ENCODE measurements around the gene MT4.

Gene MT4

DNA sequence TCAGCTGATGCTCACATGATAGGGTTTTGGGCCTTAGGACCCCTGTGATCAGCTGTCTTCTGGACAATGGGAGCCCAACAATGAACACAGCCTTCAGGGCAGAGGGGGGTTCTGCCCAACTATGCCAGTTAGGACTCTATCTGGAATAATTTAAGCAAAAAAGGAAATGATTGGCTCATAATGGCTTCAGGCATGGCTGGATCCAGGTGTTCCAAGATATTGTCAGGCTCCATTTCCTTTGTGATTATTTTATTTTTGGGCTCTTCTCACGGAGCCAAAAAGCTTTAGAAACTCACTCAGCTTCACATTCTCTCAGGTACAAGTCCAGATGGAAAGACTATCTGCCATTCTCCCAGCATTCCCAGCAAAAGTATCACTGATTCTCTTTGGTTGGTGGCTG is 40.6 kb downstream of the MT4 start:
- no peak for DNase-seq (ENCODE audit: low read depth in 2 of 2)

DNA sequence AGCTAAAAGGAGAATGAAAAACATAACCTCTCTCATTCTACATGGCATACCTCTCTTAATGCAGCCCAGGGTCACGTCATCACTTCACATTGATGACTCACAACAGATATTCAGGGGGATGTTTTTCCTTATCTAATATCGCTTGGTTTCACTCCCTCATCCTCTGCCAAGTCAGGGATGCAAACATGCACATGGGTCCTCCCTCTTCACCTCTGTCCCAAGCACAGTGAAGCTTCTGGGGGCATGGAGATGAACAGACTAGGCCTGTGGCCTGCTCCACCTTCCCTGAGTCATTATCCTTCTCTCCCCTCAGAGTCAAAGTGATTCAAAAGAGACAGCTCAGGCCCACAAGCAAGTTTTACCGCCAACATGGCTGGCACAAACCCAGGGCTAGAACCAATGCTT is 41.2 kb downstream of the MT4 start:
- DNase-seq (ENCODE audit: low read depth in 2 of 2), result no peak

DNA sequence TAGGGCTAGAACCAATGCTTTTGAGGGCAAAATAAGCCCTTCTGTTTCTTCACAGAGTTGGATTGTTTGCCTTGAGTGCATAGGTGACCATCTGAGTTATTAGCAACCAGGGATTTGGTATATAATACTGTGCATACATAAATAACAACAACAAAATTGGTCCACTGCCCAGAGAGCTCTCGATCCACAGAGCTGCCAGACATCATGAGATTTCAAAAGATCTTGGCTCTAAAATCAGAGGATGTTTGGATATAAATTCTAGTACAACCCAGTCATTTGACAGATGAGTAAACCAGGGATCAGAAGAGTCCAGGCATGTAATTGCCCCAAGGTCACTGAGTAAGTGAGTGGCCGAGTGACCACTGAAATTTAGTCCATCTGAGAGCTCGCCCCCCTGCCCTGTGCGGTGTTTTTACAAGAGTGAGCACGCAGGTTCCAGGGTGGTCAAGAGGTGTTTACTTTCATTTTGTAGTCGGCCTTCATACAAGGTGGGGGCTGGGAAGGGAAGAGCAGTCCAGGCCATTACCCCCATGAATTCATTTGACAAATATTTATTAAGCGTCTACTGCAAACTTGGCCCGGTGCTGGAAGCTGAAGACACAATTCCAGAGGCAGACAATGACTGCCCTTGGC is 41.7 kb downstream of the MT4 start:
- no peak for DNase-seq (ENCODE audit: low read depth in 2 of 2)

DNA sequence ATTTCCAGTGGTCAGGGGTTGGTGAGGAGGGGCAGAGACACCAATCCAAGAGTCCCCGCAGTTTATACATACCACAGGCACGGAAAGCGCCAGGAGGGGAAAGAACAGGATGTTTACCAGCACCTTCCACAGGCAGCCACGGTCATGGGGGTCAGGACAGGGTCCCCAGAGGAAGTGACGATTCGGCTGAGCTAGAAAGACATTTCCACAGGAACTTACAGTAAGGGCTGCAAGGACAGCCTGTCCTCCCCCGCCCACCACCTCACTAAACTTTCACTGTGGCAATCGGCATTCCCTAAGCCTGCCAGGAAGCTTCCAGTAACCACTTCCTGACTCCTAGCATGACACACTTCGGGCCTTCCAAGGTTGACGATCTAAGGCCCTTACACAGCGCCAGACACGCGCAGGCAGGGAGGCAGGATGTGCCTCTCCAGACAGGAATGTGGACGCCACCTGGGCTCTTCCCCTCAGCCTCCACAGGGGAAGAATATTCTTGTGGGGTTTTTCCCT is 42.3 kb downstream of the MT4 start:
- DNase-seq (ENCODE audit: low read depth in 2 of 2), result no peak

DNA sequence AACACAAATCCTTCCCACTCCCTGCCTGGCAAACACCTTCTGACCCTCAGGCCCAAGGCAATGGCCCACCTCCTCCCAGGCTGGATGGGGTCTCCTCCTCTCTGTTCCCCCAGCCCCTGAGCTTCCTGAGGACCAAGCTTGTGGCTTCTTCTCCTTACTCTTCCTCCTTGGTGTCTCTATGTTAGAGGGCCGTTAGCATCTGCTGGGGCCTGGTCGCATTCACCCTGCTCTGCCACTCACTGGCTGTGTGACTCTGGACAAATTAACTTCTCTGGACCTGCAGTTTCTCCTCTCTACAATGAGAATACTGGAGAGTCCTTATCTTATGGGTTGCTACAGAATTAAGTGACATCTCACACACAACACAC is 42.8 kb downstream of the MT4 start:
- DNase-seq (ENCODE audit: low read depth in 2 of 2), result no peak

DNA sequence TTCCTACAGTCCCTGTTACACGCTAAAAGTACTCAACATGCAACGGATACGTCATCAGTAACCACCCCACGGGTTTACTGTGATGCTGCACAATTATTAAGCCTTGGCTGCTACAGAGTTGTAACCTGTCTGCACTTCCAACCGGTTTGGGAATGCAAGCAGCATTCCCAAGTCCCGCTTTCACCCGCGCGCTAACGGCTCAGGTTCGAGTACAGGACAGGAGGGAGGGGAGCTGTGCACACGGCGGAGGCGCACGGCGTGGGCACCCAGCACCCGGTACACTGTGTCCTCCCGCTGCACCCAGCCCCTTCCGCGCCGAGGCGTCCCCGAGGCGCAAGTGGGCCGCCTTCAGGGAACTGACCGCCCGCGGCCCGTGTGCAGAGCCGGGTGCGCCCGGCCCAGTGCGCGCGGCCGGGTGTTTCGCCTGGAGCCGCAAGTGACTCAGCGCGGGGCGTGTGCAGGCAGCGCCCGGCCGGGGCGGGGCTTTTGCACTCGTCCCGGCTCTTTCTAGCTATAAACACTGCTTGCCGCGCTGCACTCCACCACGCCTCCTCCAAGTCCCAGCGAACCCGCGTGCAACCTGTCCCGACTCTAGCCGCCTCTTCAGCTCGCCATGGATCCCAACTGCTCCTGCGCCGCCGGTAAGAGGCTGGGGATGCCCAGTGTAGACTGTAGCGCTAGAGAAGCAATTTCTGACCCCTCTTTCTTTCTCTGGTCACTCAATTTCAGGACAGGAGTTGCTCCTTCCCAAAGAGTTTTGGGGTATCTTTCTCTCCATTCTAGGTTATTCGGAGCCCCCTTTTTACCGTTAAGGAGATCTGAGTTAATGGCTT is 43.4 kb downstream of the MT4 start, which contains the start of gene MT2A:
TSS of gene MT2A (plus strand) at position 542 of the 833 bp plus-strand sequence. CDS start at position 614, 72 bp downstream.
- DNase-seq (ENCODE audit: low read depth in 2 of 2), result peak; percentile 87

DNA sequence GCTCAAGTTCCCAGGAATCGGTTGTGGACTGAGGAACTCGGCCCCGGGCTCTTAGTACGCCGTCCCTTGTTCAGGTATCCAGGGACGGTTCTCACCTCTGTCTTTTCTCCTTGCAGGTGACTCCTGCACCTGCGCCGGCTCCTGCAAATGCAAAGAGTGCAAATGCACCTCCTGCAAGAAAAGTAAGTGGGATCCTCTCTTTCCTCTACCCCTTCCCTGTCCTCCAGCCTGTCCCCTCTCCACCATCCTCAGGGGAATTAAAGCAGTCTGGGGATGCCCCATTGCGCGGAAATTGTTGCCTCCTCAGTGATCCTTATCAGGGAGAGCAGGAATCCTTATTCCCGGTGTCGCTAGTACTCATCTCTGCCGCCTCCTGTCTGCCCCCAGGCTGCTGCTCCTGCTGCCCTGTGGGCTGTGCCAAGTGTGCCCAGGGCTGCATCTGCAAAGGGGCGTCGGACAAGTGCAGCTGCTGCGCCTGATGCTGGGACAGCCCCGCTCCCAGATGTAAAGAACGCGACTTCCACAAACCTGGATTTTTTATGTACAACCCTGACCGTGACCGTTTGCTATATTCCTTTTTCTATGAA is 44.1 kb downstream of the MT4 start:
- DNase-seq (ENCODE audit: low read depth in 2 of 2), result no peak

DNA sequence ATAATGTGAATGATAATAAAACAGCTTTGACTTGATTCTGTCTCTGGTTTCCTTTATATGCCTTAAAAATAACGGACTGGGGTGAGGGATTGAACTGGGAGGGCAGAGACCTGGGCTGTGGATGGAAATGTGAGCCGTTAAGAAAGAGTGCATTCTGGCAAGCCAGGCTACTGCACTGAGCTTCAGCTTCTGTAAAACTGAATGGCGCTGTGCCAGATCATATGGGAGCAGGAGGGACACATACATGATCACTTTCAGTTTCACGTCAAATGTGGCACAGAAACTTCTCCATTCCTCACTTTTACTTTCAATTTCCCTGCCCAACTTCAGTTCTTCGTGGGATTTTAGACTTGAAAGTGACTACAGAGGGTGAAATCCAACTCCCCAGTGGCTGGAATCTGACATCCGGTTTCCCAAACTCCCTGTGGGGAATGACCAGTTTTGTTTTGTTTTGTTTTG is 44.6 kb downstream of the MT4 start:
- DNase-seq (ENCODE audit: low read depth in 2 of 2), result peak; percentile 66 to 69

DNA sequence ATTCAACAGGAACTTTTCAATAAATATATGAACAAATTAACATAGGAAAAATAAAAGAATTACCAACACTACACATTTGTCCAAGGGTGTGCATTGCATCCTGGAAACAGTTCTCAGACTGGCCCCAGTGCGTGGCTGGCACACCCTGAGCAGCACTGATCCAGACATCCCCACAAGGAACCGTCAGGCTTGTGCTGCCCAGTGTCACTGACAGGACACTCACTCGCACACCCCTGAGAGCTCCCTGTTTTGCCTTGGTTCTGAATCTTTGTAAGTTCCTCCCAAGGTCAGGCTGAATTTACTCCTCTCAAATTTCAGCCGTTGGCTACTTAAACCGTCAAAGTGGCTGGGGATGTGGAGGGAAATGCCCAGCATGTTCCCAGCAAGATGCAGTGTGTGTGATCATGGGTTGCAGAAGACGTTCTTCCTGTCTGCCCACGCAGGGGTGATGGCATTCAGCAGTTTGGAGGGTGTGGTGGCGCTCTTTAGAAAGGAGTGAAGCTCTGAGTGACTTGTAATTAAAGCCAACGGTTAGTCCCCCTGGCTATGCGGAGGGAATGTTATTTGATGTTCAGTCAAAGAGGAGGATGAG is 45.2 kb downstream of the MT4 start:
- DNase-seq (ENCODE audit: low read depth in 2 of 2), result peak; percentile 69 to 75

DNA sequence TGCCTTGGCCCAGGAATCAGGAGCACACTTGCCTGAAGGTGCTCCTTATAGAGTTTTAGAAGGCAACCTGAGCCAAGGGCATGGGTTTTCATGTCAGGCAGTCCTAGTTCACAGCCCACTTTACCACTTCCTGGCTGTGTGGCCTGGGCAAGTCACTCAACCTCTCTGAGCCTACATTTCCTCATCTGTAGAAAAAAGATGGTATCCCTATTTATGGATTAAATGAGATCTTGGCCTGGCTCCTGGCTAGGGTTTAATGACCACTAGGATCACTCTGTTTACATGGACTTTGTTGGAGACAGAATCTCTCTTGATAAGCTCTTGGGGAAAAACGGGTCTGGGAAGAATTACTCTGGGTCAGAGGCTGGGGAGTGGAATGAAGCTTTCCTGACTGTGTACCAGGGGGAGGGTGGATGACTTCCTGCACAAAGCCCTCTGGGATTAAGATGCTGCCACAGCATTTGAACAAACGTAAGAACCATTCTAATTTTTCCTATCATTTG is 45.8 kb downstream of the MT4 start:
- no peak for DNase-seq (ENCODE audit: low read depth in 2 of 2)

DNA sequence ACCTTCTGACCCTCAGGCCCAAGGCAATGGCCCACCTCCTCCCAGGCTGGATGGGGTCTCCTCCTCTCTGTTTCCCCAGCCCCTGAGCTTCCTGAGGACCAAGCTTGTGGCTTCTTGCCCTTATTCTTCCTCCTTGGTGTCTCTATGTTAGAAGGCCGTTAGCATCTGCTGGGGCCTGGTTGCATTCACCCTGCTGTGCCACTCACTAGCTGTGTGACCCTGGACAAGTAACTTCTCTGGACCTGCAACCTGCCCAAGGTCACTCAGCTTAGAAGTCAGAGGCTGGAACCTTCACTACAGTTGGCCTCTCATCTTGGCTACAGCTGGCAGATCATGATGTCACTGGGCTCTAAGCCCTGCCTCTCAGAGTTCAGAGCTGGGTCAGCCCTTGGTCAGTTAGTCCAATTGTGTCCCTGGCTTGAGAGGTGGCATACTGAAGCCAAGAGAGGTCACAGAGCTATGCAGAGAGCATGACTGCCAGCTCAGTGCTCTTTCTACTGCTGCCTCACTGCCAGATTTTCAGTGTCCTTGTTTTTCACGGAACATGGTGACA is 46.5 kb downstream of the MT4 start:
- DNase-seq (ENCODE audit: low read depth in 2 of 2), result no peak

DNA sequence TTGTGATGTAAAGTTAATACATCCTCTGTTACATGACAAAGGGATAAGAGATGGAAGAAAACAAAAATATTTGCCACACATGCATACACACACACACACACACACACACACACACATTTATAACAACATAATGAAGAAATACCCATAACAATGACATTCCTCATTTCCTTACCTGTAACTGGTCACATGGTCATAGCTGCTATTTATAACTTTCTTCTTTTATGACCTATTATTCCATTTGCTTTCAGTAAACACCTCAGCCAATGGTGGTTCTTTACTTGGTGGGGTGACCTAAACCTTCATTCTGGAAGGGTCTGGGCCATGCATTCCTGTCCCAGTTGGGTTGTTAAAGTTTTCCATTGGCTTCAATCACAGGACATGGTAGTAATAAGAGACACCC is 48.8 kb downstream of the MT4 start:
- DNase-seq (ENCODE audit: low read depth in 2 of 2), result no peak

DNA sequence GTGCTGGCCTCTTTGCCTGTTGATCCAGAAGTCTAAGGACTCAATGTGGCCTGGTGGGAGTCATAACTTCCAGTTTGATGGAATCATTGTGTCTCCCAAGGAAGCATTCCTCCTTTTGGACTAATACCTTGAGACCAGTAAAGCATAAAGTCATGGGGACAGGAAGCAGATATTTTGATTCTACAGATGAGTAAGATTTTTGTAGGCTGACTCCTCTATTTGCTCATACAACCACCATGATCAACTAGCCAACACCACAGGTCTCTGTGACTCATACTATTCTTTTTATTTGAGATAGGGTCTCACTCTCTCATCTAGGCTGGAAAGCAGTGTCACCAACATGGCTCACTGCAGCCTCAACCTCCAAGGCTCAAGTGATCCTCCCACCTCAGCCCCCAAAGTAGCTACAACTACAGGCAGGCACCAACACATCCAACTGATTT is 49.7 kb downstream of the MT4 start:
- no peak for DNase-seq (ENCODE audit: low read depth in 2 of 2)

DNA sequence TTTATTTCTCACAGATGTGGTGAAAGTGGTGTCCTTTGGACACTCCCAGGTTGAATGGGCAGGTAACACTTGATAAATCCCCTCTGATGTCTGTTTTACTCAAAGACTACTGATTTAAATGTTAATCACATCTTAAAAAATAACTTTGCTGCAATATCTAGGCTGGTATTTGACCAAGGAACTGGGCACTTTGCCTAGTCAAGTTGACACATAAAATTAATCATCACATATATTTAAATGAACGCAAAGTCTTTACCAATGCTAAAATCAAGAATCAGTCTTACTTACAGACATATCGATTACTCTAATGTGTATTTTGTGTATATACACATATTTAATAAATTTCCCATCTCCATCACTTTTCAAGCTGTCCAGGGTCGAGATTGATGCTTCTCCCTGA is 50.5 kb downstream of the MT4 start:
- no peak for DNase-seq (ENCODE audit: low read depth in 2 of 2)

DNA sequence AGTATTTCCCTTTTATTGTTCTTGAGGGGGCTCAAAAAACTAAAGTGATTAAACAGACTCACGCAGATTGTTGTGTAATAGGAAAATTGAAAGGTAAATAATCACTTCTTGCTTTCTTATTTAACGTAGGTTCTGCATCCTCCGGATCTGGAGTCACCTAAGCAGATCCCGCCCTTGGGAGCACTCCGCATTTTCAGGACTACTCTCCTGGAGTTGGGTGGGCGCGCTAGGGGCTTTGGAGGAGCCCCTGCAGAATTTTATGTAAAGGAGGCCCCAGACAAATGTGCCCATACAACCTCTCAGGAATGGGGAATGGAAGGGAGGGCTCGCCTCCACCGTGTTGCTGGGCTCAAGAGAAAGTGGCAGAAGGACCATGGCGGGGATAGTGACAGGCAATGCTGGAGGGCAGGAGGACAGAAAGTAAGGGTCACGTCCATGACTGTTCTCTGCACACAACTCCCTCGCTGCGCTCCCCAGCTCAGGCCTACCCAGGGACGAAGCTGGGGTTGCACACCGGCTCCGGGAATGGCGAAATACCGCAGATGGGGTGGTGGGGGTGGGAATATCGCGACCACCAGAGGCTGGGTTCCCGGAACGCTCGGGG is 51.8 kb downstream of the MT4 start:
- no peak for DNase-seq (ENCODE audit: low read depth in 2 of 2)

DNA sequence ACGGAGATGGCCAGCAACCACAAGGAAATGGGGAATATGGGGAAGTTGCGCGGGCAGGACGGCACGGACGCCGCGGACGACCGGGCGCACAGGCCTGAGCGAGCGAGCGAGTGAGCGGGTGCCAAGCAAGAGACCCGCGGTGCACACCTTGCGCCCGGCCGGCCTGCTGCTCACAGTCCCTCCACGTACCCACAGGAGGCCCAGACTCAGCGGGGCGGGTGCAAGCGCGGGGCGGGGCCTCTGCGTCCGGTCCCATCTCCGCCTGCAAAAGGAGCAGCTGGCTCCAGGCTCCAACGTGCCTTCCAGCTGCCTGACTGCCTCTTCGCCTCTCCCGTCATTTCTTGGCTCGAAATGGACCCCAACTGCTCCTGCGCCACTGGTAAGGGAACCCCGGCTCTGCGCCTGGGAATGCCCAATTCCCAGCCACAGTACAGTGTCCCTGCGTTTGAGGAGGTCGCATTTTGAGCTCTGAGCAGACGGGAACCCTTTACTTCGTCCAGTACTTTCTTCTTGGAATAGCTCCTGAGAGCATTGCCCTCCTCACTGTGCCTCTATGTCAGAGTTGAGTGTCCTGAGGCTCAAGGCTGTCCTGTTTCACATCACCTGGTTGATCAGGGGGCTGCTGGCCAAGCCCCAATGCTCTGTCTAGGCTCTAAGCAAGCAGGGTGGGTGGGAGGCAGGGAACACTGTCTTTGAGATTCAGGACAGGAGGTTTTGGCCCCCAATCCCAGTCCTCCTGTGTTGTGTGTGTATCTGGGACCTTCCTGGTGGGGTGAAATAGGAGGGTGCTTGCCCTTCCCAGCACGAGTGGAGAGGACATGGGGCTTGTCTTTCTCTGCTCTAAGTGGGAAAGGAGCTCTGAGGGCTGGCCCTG is 52.6 kb downstream of the MT4 start:
- DNase-seq (ENCODE audit: low read depth in 2 of 2), result peak; percentile 45 to 63

DNA sequence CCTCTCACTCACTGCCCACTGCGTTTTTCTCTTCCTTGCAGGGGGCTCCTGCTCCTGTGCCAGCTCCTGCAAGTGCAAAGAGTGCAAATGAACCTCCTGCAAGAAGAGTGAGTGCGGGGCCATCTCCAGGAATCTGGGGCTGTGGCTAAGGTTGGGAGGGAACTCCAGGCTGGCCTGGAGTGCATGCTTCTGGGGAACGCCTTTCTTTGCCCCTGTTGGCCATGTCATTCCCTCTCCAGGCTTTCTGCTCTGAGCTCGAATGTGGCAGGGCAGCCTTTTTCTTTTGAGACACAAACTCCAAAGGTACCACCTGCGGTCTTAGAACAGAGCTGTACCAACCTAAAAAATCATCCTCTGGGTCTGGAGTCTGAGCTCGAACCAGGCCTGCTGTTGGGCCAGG is 53.3 kb downstream of the MT4 start:
- no peak for DNase-seq (ENCODE audit: low read depth in 2 of 2)

All from stimulated activated CD4-positive, alpha-beta T cell treated with anti-CD3 and anti-CD28 coated beads, Interleukin-15, amount 100 ng/mL, for 48 hours (primary cell).